K562 (cell line): ENCODE measurements around the gene DYRK1A. TPM values are rescaled to one million over a fixed set of nuclear protein-coding genes. Genes with fewer than 3 reads are reported as not detected.

Source experiments
- ATAC-seq: fragments of 200-7000 bp; cut with Tn5 transposase; 3 replicates; pipeline ENCODE4 v1.9.1; 2020; ENCODE audit warnings: moderate library complexity
- BruUV-seq: library from RNA; stranded (reverse); fragments of 400-500 nt; replicated peaks from 2 replicates; lab custom pipeline; 2021; lab: Mats Ljungman, UMichigan
- CTCF ChIA-PET: fragments of 300-600 bp; formaldehyde crosslinking; extraction: SDS; loops from one replicate; lab custom pipeline; 2021; ENCODE audit warnings: low intra/inter-chr PET ratio; lab: Yijun Ruan, JAX
- POLR2A ChIA-PET: fragments of 300-600, 350-650 bp; sonication (Branson Sonifier 250); formaldehyde crosslinking; extraction: SDS; loops from one replicate; lab custom pipeline; 2021; ENCODE audit warnings: antibody characterized with exemption, inconsistent platforms; lab: Yijun Ruan, JAX
- DNase-seq, 4 experiments: peaks; one replicate each; pipeline versions ENCODE4 v3.0.0 to v3.0.0-alpha.2; 2011 to 2018; ENCODE audit warnings: low spot score in 3 of 4, mixed read lengths in 3 of 4; ENCODE audit errors: extremely low read depth in 1 of 4
- FAIRE-seq: peaks from 2 replicates; lab custom pipeline; 2011; peaks lifted over from hg19 to GRCh38; lab: Jason Lieb, UNC
- H2AFZ ChIP-seq: 2 replicates; pipeline ENCODE4 v1.6.0; 2011; ENCODE audit warnings: low read depth, low read length, control low read depth, inconsistent platforms
- H3K27ac ChIP-seq: fragments of 200-600 bp; 3 replicates; pipeline ENCODE4 v1.8.0; 2011; ENCODE audit warnings: low read depth, mild to moderate bottlenecking, control low read depth, inconsistent platforms, low read length, moderate library complexity, mixed read lengths; ENCODE audit errors: extremely low read depth
- H3K27me3 ChIP-seq, 2 experiments: fragments of 300-600 bp in 1 of 2; 2 replicates in 1 of 2; 3 replicates in 1 of 2; pipeline versions ENCODE4 v1.6.0 to v1.8.0; 2011; ENCODE audit warnings: inconsistent platforms in 2 of 2, low read length in 2 of 2, mild to moderate bottlenecking in 1 of 2, mixed read lengths in 1 of 2, moderate library complexity in 1 of 2; ENCODE audit not compliant: control insufficient read depth in 2 of 2, insufficient read depth in 2 of 2
- H3K36me3 ChIP-seq: fragments of 300-600 bp; 3 replicates; pipeline ENCODE4 v1.8.0; 2011; ENCODE audit warnings: mild to moderate bottlenecking, low read length, inconsistent platforms; ENCODE audit not compliant: control insufficient read depth, insufficient read depth
- H3K4me1 ChIP-seq, 2 experiments: fragments of 200-600 bp in 1 of 2; replicated peaks in 1 of 2; 2 replicates in 1 of 2; 3 replicates in 1 of 2; pipeline versions ENCODE4 v1.5.1 to v1.8.0; 2011; ENCODE audit warnings: inconsistent platforms in 2 of 2, low read length in 2 of 2, mild to moderate bottlenecking in 1 of 2, mixed read lengths in 1 of 2, moderate library complexity in 1 of 2; ENCODE audit not compliant: control insufficient read depth in 2 of 2, insufficient read depth in 2 of 2
- H3K4me2 ChIP-seq: 2 replicates; pipeline ENCODE4 v1.6.1; 2011; ENCODE audit warnings: low read length, control low read depth, inconsistent platforms, mixed read lengths; ENCODE audit not compliant: insufficient read depth
- H3K4me3 ChIP-seq: fragments of 200-600 bp; sonication (generic), shearing (Covaris generic); 2 replicates; pipeline ENCODE4 v1.5.1; 2016; ENCODE audit warnings: control low read depth, inconsistent platforms
- H3K79me2 ChIP-seq: fragments of 200-600 bp; 3 replicates; pipeline ENCODE4 v1.8.0; 2011; ENCODE audit warnings: low read length, inconsistent platforms; ENCODE audit not compliant: control insufficient read depth, insufficient read depth
- H3K9ac ChIP-seq, 2 experiments: 2 replicates each; pipeline versions ENCODE4 v1.6.0 to v1.6.1; 2011; ENCODE audit warnings: low read depth in 2 of 2, low read length in 2 of 2, control low read depth in 1 of 2, inconsistent platforms in 1 of 2, mild to moderate bottlenecking in 1 of 2, mixed read lengths in 1 of 2; ENCODE audit not compliant: insufficient read depth in 1 of 2
- H3K9me1 ChIP-seq: one replicate; pipeline ENCODE4 v1.6.0; 2011; ENCODE audit warnings: inconsistent platforms, mild to moderate bottlenecking, low read length, moderate library complexity; ENCODE audit not compliant: control insufficient read depth, insufficient read depth
- H3K9me3 ChIP-seq: replicated peaks from 2 replicates; pipeline ENCODE4 v1.5.1; 2011; ENCODE audit warnings: low read depth, low read length, inconsistent platforms; ENCODE audit not compliant: control insufficient read depth, insufficient read depth
- H4K20me1 ChIP-seq: replicated peaks from 2 replicates; pipeline ENCODE4 v1.6.1; 2011; ENCODE audit warnings: low read length, inconsistent platforms, mixed read lengths; ENCODE audit not compliant: control insufficient read depth, insufficient read depth
- CBX3 ChIP-seq, 2 experiments: IDR thresholded peaks; 1 replicate in 1 of 2; 2 replicates in 1 of 2; pipeline ENCODE4 v1.6.1; 2012; ENCODE audit warnings: inconsistent platforms in 2 of 2, low read length in 2 of 2, borderline replicate concordance in 1 of 2, control low read depth in 1 of 2
- CEBPB ChIP-seq: fragments of 450-650 bp; IDR thresholded peaks from 2 replicates; pipeline ENCODE4 v1.6.1; 2016; ENCODE audit warnings: missing genetic modification characterization, missing compliant biosample characterization
- CEBPG ChIP-seq, 3 experiments: fragments of 200-800 bp in 1 of 3; sonication (Bioruptor generic) in 1 of 3; sonication (generic) in 1 of 3; formaldehyde crosslinking in 1 of 3; IDR thresholded peaks in 2 of 3; conservative IDR thresholded peaks in 1 of 3; 2 replicates each; pipeline versions ENCODE4 v1.6.1 to v1.8.0; 2016 to 2022; ENCODE audit warnings: missing compliant biosample characterization in 2 of 3, missing genetic modification characterization in 2 of 3, mild to moderate bottlenecking in 1 of 3, missing genetic modification reagents in 1 of 3
- MAZ ChIP-seq, 2 experiments: fragments of 450-650 bp in 1 of 2; sonication (generic) in 1 of 2; formaldehyde crosslinking; IDR thresholded peaks in 1 of 2; conservative IDR thresholded peaks in 1 of 2; 2 replicates each; pipeline versions ENCODE4 v1.4.0 to v1.5.0; 2020; ENCODE audit warnings: mild to moderate bottlenecking in 1 of 2, missing genetic modification reagents in 1 of 2
- TRIM24 ChIP-seq, 2 experiments: fragments of 450-650 bp; IDR thresholded peaks; 2 replicates each; pipeline ENCODE4 v1.6.1; 2016
- TRIM28 ChIP-seq: fragments of 450-650 bp; IDR thresholded peaks from 2 replicates; pipeline ENCODE4 v1.6.1; 2017
- ZNF212 ChIP-seq: fragments of 450-650 bp; formaldehyde crosslinking; IDR thresholded peaks from 2 replicates; pipeline ENCODE4 v1.4.0; 2020; ENCODE audit warnings: mild to moderate bottlenecking
- ZNF76 ChIP-seq: fragments of 250-450 bp; sonication (Bioruptor Pico); IDR thresholded peaks from 2 replicates; pipeline ENCODE4 v1.4.0; 2020; ENCODE audit warnings: mild to moderate bottlenecking, moderate library complexity, borderline replicate concordance
- WGBS: fragments of 100-300 bp; shearing (Covaris generic); methylation state at CpG from one replicate; pipeline ENCODE4 v1.1.6; 2016; ENCODE audit warnings: low coverage, mixed read lengths; ENCODE audit not compliant: insufficient coverage; ENCODE audit errors: missing lambda C conversion rate; 5-methylcytosine and 5-hydroxymethylcytosine counted together
- in situ Hi-C: fragments of 300-500 bp; cut with MboI; formaldehyde crosslinking; loops from 4 replicates; pipeline ENCODE4 v1.15.0; 2018; ENCODE audit warnings: inconsistent platforms, mixed read lengths
- intact Hi-C: fragments of 100-400 bp; cut with micrococcal nuclease; formaldehyde crosslinking; loops from 2 replicates; pipeline ENCODE4 v1.14.2; 2022
- polyA plus RNA-seq, 8 experiments: library from polyadenylated mRNA; depleted of rRNA in 4 of 8; stranded (reverse) in 5 of 8; unstranded in 3 of 8; fragments of >200 nt; fragmentation: Nextera tagmentation in 2 of 8; fragmentation: Illumina TruSeq in 1 of 8; extraction: Ambion mirVana in 2 of 8; extraction: Trizol in 1 of 8; gene quantifications; 2 replicates each; pipeline versions ENCODE4 v1.2.1 to v1.2.3, GENCODE V29; 2011 to 2014; ENCODE audit warnings: inconsistent platforms in 1 of 8, missing spikeins in 1 of 8
- total RNA-seq, 7 experiments: library from RNA; depleted of rRNA in 6 of 7; stranded (reverse); fragments of >200 nt in 6 of 7; fragmentation: Illumina TruSeq in 2 of 7; extraction: Trizol in 2 of 7; gene quantifications; 2 replicates each; pipeline versions ENCODE4 v1.2.1 to v1.2.3, GENCODE V29; 2011 to 2021; ENCODE audit warnings: low replicate concordance in 1 of 7

Gene DYRK1A
- total and polyA plus RNA-seq, 9 of the 15 experiments (the other 6 are each of a cell fraction or from before 2014, with no cell fraction given) = 3.7 to 64.8 (median 42.3) TPM

DNA sequence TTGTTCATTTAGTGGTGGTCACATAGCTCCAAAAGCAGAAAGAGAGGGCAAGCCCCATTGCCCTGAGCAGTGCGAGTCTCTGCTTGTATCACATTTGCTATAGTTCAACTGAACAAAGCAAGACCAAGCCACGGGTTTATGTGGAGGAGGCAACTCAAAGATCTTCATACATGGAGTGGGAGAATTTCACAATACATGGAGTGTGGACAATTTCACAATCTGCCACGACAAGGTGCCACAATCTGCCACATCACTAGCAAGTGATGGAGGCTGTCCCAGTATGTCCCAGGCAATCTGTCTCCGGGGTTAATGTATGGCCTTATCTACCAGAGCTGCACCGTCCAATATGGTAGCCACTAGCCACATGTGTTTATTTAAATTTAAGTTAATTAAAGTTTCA, 44.5 kb upstream of the DYRK1A start:
- Histone ChIP-seq H4K20me1 (no peaks in the 10 kb centered on the region), H3K9me3 (no peaks in the 10 kb centered on the region; the same call in 1 of the 2 replicates), H3K4me1 (no peaks in the 10 kb centered on the region), H3K79me2 (no peaks in the 10 kb centered on the region), H3K36me3 (no peaks in the 10 kb centered on the region), H3K4me3 (no peak overlapping the region), H2AFZ (no peak overlapping the region; the same call in 1 of the 2 replicates), H3K27me3 (no peaks in the 10 kb centered on the region), H3K4me2 (no peak overlapping the region), H3K27ac (no peak overlapping the region), H3K9me1 (no peaks in the 10 kb centered on the region), H3K9ac (no peak overlapping the region)
- POLR2A ChIA-PET = interaction anchor here (1.1 kb wide), 1 partner anchor 10 kb away, joined by 3 read pairs; no protein-coding TSS in a partner anchor
- FAIRE-seq (no peak), DNase-seq (no peak), ATAC-seq (peak; percentile 54; the same call in 1 of the 3 replicates)
- intact Hi-C loops = no loop called here
- 39% methylated on average over 5 of the region's 5 CpGs for WGBS
- no TSS peak for BruUV-seq
- no peak for TF ChIP-seq ZNF76 (CRISPR knock-in tag)
- TF ChIP-seq CEBPG (CRISPR knock-in tag; IDR thresholded peaks at IDR 0.05) = 0 out of 2 replicates have a peak, but pooled peaks have one; percentile 23
- peak in 1 of 2 experiments; percentile 36; a peak in 1 of 4 replicates for TF ChIP-seq CEBPG (tag; conservative IDR thresholded peaks at IDR 0.05 in 1 of 2, IDR thresholded peaks at IDR 0.05 in 1 of 2)
- peak; percentile 85 for TF ChIP-seq CEBPB
- CTCF ChIA-PET = no interaction called here
- in situ Hi-C loops = no loop called here

GRCh38 chr21:37324558-37324957, 42.0 kb upstream of the DYRK1A start:
- H3K4me3 ChIP-seq = no peak overlapping the region
- TF ChIP-seq ZNF212 (CRISPR knock-in tag) (no peak), CBX3 (IDR thresholded peaks at IDR 0.05; ENCODE audit: borderline replicate concordance in 1 of 2, low read length in 2 of 2) (peak in 1 of 2 experiments; percentile 52; a peak in 1 of 3 replicates), MAZ (CRISPR knock-in tag; conservative IDR thresholded peaks at IDR 0.05 in 1 of 2, IDR thresholded peaks at IDR 0.05 in 1 of 2) (no peak), TRIM28 (peak; percentile 77; the same call in 1 of the 2 replicates), TRIM24 (IDR thresholded peaks at IDR 0.05) (0 out of 4 replicates have a peak, but pooled peaks of 1 of the 2 experiments have one; percentile 37)

More at GRCh38 chr21:37324558-37324957, 42.0 kb upstream of the DYRK1A start:
- FAIRE-seq (no peak), DNase-seq (no peak), ATAC-seq (no peak)
- H3K9me1 ChIP-seq = no peaks in the 10 kb centered on the region
- intact Hi-C loops (no loop called here), in situ Hi-C loops (no loop called here)
- 71% methylated on average over 2 of the region's 2 CpGs for WGBS
- BruUV-seq = no TSS peak
- H4K20me1 ChIP-seq = no peaks in the 10 kb centered on the region
- H3K36me3 ChIP-seq = no peaks in the 10 kb centered on the region
- H3K9ac ChIP-seq = no peak overlapping the region
- H3K27ac ChIP-seq = no peak overlapping the region
- ChIA-PET CTCF (no interaction called here), POLR2A (interaction anchor here (0.7 to 1.3 kb wide), 2 partner anchors 9 to 34 kb away, joined by 3 to 6 read pairs; no protein-coding TSS in a partner anchor)
- H3K27me3 ChIP-seq = no peaks in the 10 kb centered on the region
- no peak overlapping the region for H2AFZ ChIP-seq
- H3K4me1 ChIP-seq = no peaks in the 10 kb centered on the region
- H3K79me2 ChIP-seq = no peaks in the 10 kb centered on the region
- no peak overlapping the region for H3K4me2 ChIP-seq
- no peaks in the 10 kb centered on the region; the same call in 1 of the 2 replicates for H3K9me3 ChIP-seq
